ENCODE measurements around the gene SELENOS.

The SELENOS gene

GRCh38 chr15:101316529-101316928 is 39.2 kb upstream of the SELENOS start:
- TF ChIP-seq, protein P1, sequence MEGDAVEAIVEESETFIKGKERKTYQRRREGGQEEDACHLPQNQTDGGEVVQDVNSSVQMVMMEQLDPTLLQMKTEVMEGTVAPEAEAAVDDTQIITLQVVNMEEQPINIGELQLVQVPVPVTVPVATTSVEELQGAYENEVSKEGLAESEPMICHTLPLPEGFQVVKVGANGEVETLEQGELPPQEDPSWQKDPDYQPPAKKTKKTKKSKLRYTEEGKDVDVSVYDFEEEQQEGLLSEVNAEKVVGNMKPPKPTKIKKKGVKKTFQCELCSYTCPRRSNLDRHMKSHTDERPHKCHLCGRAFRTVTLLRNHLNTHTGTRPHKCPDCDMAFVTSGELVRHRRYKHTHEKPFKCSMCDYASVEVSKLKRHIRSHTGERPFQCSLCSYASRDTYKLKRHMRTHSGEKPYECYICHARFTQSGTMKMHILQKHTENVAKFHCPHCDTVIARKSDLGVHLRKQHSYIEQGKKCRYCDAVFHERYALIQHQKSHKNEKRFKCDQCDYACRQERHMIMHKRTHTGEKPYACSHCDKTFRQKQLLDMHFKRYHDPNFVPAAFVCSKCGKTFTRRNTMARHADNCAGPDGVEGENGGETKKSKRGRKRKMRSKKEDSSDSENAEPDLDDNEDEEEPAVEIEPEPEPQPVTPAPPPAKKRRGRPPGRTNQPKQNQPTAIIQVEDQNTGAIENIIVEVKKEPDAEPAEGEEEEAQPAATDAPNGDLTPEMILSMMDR (conservative IDR thresholded peaks at IDR 0.05; ENCODE audit: low read depth, low read length): no peak
- H3K4me3 ChIP-seq (ENCODE audit: low read length): no peak overlapping the region
- DNase-seq (ENCODE audit: low read depth): no peak

DNA sequence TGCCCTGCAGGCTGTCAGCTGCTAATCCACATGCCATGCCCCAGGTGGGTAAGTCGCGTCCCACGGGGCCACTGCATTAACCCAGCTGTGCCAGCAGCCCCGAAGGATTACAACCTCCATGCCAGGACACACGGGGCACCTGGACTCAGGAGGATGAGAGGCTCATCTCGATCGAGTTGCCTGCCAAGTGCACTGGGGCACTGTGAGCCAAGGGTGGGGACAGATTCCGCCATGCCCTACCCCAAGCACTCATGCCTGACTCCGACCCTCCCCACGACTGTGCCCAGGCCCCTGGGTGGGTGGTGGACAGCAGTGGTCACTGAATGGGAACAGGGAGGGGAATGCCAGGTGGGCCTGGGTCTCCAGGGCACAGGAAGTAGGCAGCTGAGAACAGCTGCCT is 38.5 kb upstream of the SELENOS start:
- no peak overlapping the region for H3K4me3 ChIP-seq (ENCODE audit: low read length)
- no peak for DNase-seq (ENCODE audit: low read depth)
- TF ChIP-seq, protein P1 (conservative IDR thresholded peaks at IDR 0.05; ENCODE audit: low read depth, low read length): no peak

GRCh38 chr15:101314336-101315125 is 37.2 kb upstream of the SELENOS start:
- TF ChIP-seq, protein P1 (conservative IDR thresholded peaks at IDR 0.05; ENCODE audit: low read depth, low read length): no peak
- no peak for DNase-seq (ENCODE audit: low read depth)
- no peak overlapping the region for H3K4me3 ChIP-seq (ENCODE audit: low read length)

- TF ChIP-seq, protein P1 (conservative IDR thresholded peaks at IDR 0.05; ENCODE audit: low read depth, low read length): no peak
- no peak overlapping the region for H3K4me3 ChIP-seq (ENCODE audit: low read length)
- no peak for DNase-seq (ENCODE audit: low read depth)
These were observed 35.9 kb upstream of the SELENOS start for GRCh38 chr15:101313041-101313761.

GRCh38 chr15:101310508-101310907 is 33.2 kb upstream of the SELENOS start:
- no peak for DNase-seq (ENCODE audit: low read depth)
- H3K4me3 ChIP-seq (ENCODE audit: low read length): no peak overlapping the region
- TF ChIP-seq, protein P1 (conservative IDR thresholded peaks at IDR 0.05; ENCODE audit: low read depth, low read length): no peak

- no peak overlapping the region for H3K4me3 ChIP-seq (ENCODE audit: low read length)
- TF ChIP-seq, protein P1 (conservative IDR thresholded peaks at IDR 0.05; ENCODE audit: low read depth, low read length): no peak
- DNase-seq (ENCODE audit: low read depth): no peak
These were observed 32.8 kb upstream of the SELENOS start for GRCh38 chr15:101310161-101310480.

Data from retinal pigment epithelial cell (primary cell).